CD4-positive, alpha-beta T cell (primary cell): Measurements from ENCODE around the gene OR9G1. TPM values are rescaled to one million over a fixed set of nuclear protein-coding genes. Genes with fewer than 3 reads are reported as not detected.

Experiments
- ATAC-seq: fragments of 200-7000 bp; cut with Tn5 transposase; one replicate; pipeline ENCODE4 v1.10.0; 2022; ENCODE audit warnings: mild to moderate bottlenecking; ENCODE audit not compliant: poor library complexity
- CTCF ChIA-PET: fragments of 350-600 bp; sonication (Branson Sonifier 250); formaldehyde crosslinking; loops from one replicate; lab custom pipeline; 2021; ENCODE audit warnings: antibody characterized with exemption, inconsistent platforms; lab: Charles Lee
- POLR2A ChIA-PET: fragments of 350-600 bp; sonication (Branson Sonifier 250); formaldehyde crosslinking; loops from one replicate; lab custom pipeline; 2021; ENCODE audit warnings: antibody characterized with exemption, inconsistent platforms; lab: Charles Lee
- DNase-seq, 14 experiments: peaks; one replicate each; pipeline ENCODE4 v3.0.0-alpha.2; 2013 to 2020; ENCODE audit warnings: mixed read lengths in 2 of 14
- H3K27ac ChIP-seq, 2 donors: one replicate each; pipeline versions ENCODE4 v1.5.1 to v1.7.0; 2013; ENCODE audit warnings: low read length in 2 of 2, low read depth in 1 of 2, mild to moderate bottlenecking in 1 of 2
- H3K27me3 ChIP-seq, 2 experiments: 1 replicate in 1 of 2; 2 replicates in 1 of 2; pipeline versions ENCODE4 v1.6.1 to v1.7.0; 2013; ENCODE audit warnings: low read length in 2 of 2, control low read depth in 1 of 2, mild to moderate bottlenecking in 1 of 2, moderate library complexity in 1 of 2; ENCODE audit not compliant: insufficient read depth in 2 of 2, control insufficient read depth in 1 of 2
- H3K36me3 ChIP-seq: one replicate; pipeline ENCODE4 v1.6.1; 2013; ENCODE audit warnings: low read length, control low read depth; ENCODE audit not compliant: insufficient read depth
- H3K4me1 ChIP-seq: one replicate; pipeline ENCODE4 v1.6.1; 2013; ENCODE audit warnings: low read length, control low read depth; ENCODE audit not compliant: insufficient read depth
- H3K4me3 ChIP-seq: one replicate; pipeline ENCODE4 v1.5.1; 2013; ENCODE audit warnings: mild to moderate bottlenecking, low read length, moderate library complexity
- H3K9me3 ChIP-seq, 2 experiments: 1 replicate in 1 of 2; 2 replicates in 1 of 2; pipeline versions ENCODE4 v1.6.1 to v1.7.0; 2013; ENCODE audit warnings: low read length in 2 of 2, mild to moderate bottlenecking in 2 of 2, control low read depth in 1 of 2, moderate library complexity in 1 of 2; ENCODE audit not compliant: control insufficient read depth in 1 of 2, insufficient read depth in 1 of 2
- H3K27ac Mint-ChIP-seq: one replicate; pipeline ENCODE4 v1.8.0; 2020; ENCODE audit warnings: mixed read lengths
- H3K27me3 Mint-ChIP-seq: one replicate; pipeline ENCODE4 v1.8.0; 2021; ENCODE audit warnings: mixed read lengths
- H3K36me3 Mint-ChIP-seq: one replicate; pipeline ENCODE4 v1.8.0; 2021; ENCODE audit warnings: low read depth, mixed read lengths
- H3K4me1 Mint-ChIP-seq: one replicate; pipeline ENCODE4 v1.8.0; 2021; ENCODE audit warnings: low read depth, mixed read lengths
- H3K4me3 Mint-ChIP-seq: one replicate; pipeline ENCODE4 v1.8.0; 2020; ENCODE audit warnings: mild to moderate bottlenecking, mixed read lengths
- H3K9me3 Mint-ChIP-seq: one replicate; pipeline ENCODE4 v1.8.0; 2020; ENCODE audit warnings: mixed read lengths
- CTCF ChIP-seq: fragments of 200-600 bp; IDR thresholded peaks from one replicate; pipeline ENCODE4 v1.8.0; 2022; ENCODE audit warnings: antibody characterized with exemption, mild to moderate bottlenecking
- intact Hi-C, 2 experiments: fragments of 100-400 bp; cut with DNase I in 1 of 2; cut with micrococcal nuclease in 1 of 2; formaldehyde crosslinking; loops; one replicate each; pipeline versions ENCODE4 v1.15.1 to v1.9.0; 2023 to 2025; cut with DNase I, micrococcal nuclease
- microRNA-seq: library from miRNA; unstranded; fragments of <30 nt; microRNA quantifications from one replicate; pipeline ENCODE4 v1.2.0, GENCODE V29; 2021; ENCODE audit warnings: borderline microRNAs expressed, borderline replicate concordance
- total RNA-seq, 174 experiments: library from RNA in 2 of 174; stranded (reverse) in 2 of 174; gene quantifications; one replicate each; pipeline ENCODE4 v1.2.3 and lab custom pipeline; 2021 to 2026

OR9G1 gene
- total RNA-seq, 2 experiments from 2014 or later, result not detected

GRCh38 chr11:56748597-56748996 lies 49.7 kb downstream of the OR9G1 start, which contains the start of gene OR9G4:
TSS of gene OR9G4 (minus strand) at chr11:56748697. CDS start at chr11:56743766, 4,931 bp downstream.
- ATAC-seq, result no peak
- no peaks in the 10 kb centered on the region for H3K4me1 ChIP-seq
- no peak within 1 kb of the TSS for H3K27ac Mint-ChIP-seq
- no peaks in the 10 kb centered on the region for H3K4me1 Mint-ChIP-seq
- peaks cover 8% of the 10 kb centered on the region for H3K9me3 Mint-ChIP-seq
- intact Hi-C loops, result no loop called here
- no peak for TF ChIP-seq CTCF
- no peak within 1 kb of the TSS for H3K4me3 Mint-ChIP-seq
- ChIA-PET POLR2A (no interaction called here), CTCF (no interaction called here)
- no peak within 1 kb of the TSS for H3K27ac ChIP-seq
- no peak within 1 kb of the TSS for H3K4me3 ChIP-seq
- H3K27me3 ChIP-seq, result no peaks in the 10 kb centered on the region
- no peak for DNase-seq
- H3K36me3 ChIP-seq, result no peaks in the 10 kb centered on the region
- H3K36me3 Mint-ChIP-seq, result no peaks in the 10 kb centered on the region
- no peaks in the 10 kb centered on the region for H3K27me3 Mint-ChIP-seq
- peaks cover 0 to 3% of the 10 kb centered on the region in 2 experiments for H3K9me3 ChIP-seq

- no peaks in the 10 kb centered on the region for H3K27me3 ChIP-seq
- Mint-ChIP-seq H3K36me3 (no peaks in the 10 kb centered on the region), H3K4me3 (no peak overlapping the region), H3K27ac (no peak overlapping the region), H3K4me1 (no peaks in the 10 kb centered on the region), H3K27me3 (no peaks in the 10 kb centered on the region), H3K9me3 (peaks cover 11% of the 10 kb centered on the region)
- no peaks in the 10 kb centered on the region for H3K4me1 ChIP-seq
- ChIA-PET POLR2A (no interaction called here), CTCF (no interaction called here)
- no peak for TF ChIP-seq CTCF
- no peaks in the 10 kb centered on the region for H3K36me3 ChIP-seq
- intact Hi-C loops, result no loop called here
- no peak overlapping the region for H3K4me3 ChIP-seq
- DNase-seq (no peak), ATAC-seq (no peak)
- peaks cover 0 to 3% of the 10 kb centered on the region in 2 experiments for H3K9me3 ChIP-seq
- H3K27ac ChIP-seq, result no peak overlapping the region
Observed at GRCh38 chr11:56750190-56750589, 51.3 kb downstream of the OR9G1 start.

GRCh38 chr11:56751480-56751879 lies 52.6 kb downstream of the OR9G1 start:
- no peak overlapping the region for H3K4me3 ChIP-seq
- H3K27ac ChIP-seq, result no peak overlapping the region
- H3K36me3 ChIP-seq, result no peaks in the 10 kb centered on the region
- no peak for TF ChIP-seq CTCF
- Mint-ChIP-seq H3K9me3 (peaks cover 11% of the 10 kb centered on the region), H3K27ac (no peak overlapping the region), H3K4me3 (no peak overlapping the region), H3K36me3 (no peaks in the 10 kb centered on the region), H3K4me1 (no peaks in the 10 kb centered on the region), H3K27me3 (no peaks in the 10 kb centered on the region)
- H3K4me1 ChIP-seq, result no peaks in the 10 kb centered on the region
- intact Hi-C loops, result no loop called here
- no peak for DNase-seq
- no peaks in the 10 kb centered on the region for H3K27me3 ChIP-seq
- no peak for ATAC-seq
- H3K9me3 ChIP-seq, result peaks cover 0 to 4% of the 10 kb centered on the region in 2 experiments
- ChIA-PET POLR2A (no interaction called here), CTCF (no interaction called here)

Small RNA genes within 50 kb of the gene (microRNA-seq; reads per million reads assigned to microRNA genes)
- not detected for gene MIR6128

Other genes with a start within 250 kb of the OR9G1 start
- not detected for gene OR5M3, start 225.7 kb upstream of the OR9G1 start, total RNA-seq
- not detected for gene OR5M8, start 207.7 kb upstream of the OR9G1 start, total RNA-seq
- not detected for gene OR5M11, start 155.8 kb upstream of the OR9G1 start, total RNA-seq
- not detected for gene OR5M10, start 121.4 kb upstream of the OR9G1 start, total RNA-seq
- not detected for gene OR5M1, start 84.2 kb upstream of the OR9G1 start, total RNA-seq
- gene OR5AP2, start 56.7 kb upstream of the OR9G1 start, total RNA-seq, result not detected
- not detected for gene OR5AR1, start 35.4 kb upstream of the OR9G1 start, total RNA-seq
- not detected for gene OR9G4, start 49.6 kb downstream of the OR9G1 start, total RNA-seq